ENCODE results near the gene CAAP1. TPM values are rescaled to one million over a fixed set of nuclear protein-coding genes. Genes with fewer than 3 reads are reported as not detected.
A peak's percentile ranks its signal among the peaks of the same experiment; 100 is the strongest.

CAAP1 gene
- total RNA-seq, 1 donor: 19.0 TPM

GRCh38 chr9:26809795-26810194 is 82.8 kb downstream of the CAAP1 start:
- TF ChIP-seq CTCF (IDR thresholded peaks at IDR 0.05; ENCODE audit: insufficient read depth, low read length): no peak
- H3K4me3 ChIP-seq (ENCODE audit: low read depth, low read length): no peak overlapping the region
- DNase-seq (ENCODE audit: low read depth): peak; percentile 92

GRCh38 chr9:26807161-26807560 is 85.4 kb downstream of the CAAP1 start:
- H3K4me3 ChIP-seq (ENCODE audit: low read depth, low read length): no peak overlapping the region
- no peak for DNase-seq (ENCODE audit: low read depth)
- no peak for TF ChIP-seq CTCF (IDR thresholded peaks at IDR 0.05; ENCODE audit: insufficient read depth, low read length)

GRCh38 chr9:26802921-26803320 is 89.7 kb downstream of the CAAP1 start:
- DNase-seq (ENCODE audit: low read depth): no peak
- no peak overlapping the region for H3K4me3 ChIP-seq (ENCODE audit: low read depth, low read length)
- no peak for TF ChIP-seq CTCF (IDR thresholded peaks at IDR 0.05; ENCODE audit: insufficient read depth, low read length)

- TF ChIP-seq CTCF (IDR thresholded peaks at IDR 0.05; ENCODE audit: insufficient read depth, low read length): no peak
- DNase-seq (ENCODE audit: low read depth): no peak
- no peak overlapping the region for H3K4me3 ChIP-seq (ENCODE audit: low read depth, low read length)
These were observed 90.8 kb downstream of the CAAP1 start for GRCh38 chr9:26801772-26802171.

- TF ChIP-seq CTCF (IDR thresholded peaks at IDR 0.05; ENCODE audit: insufficient read depth, low read length): no peak
- no peak for DNase-seq (ENCODE audit: low read depth)
These were observed 92.3 kb downstream of the CAAP1 start for GRCh38 chr9:26800322-26800721.

GRCh38 chr9:26791274-26791673 is 101.3 kb downstream of the CAAP1 start:
- DNase-seq (ENCODE audit: low read depth): no peak
- H3K4me3 ChIP-seq (ENCODE audit: low read depth, low read length): no peak overlapping the region
- no peak for TF ChIP-seq CTCF (IDR thresholded peaks at IDR 0.05; ENCODE audit: insufficient read depth, low read length)

More at GRCh38 chr9:26800322-26800721, 92.3 kb downstream of the CAAP1 start:
- H3K4me3 ChIP-seq (ENCODE audit: low read depth, low read length): no peak overlapping the region

Small RNA genes within 50 kb of the gene (small RNA-seq; reads per million reads assigned to genes)
- gene RF00322: not detected
- gene RN7SL100P: 0.19 reads per million

Other genes with a start within 250 kb of the CAAP1 start
- 35.2 and 51.0 TPM in 2 replicates for gene PLAA, start 54.4 kb upstream of the CAAP1 start, total RNA-seq (ENCODE audit: low replicate concordance)
- 19.2 and 21.4 TPM in 2 replicates for gene IFT74, start 63.6 kb upstream of the CAAP1 start, total RNA-seq (ENCODE audit: low replicate concordance)
- not detected in 2 replicates for gene LRRC19, start 112.9 kb upstream of the CAAP1 start, total RNA-seq (ENCODE audit: low replicate concordance)
- 1.7 and 3.8 TPM in 2 replicates for gene TEK, start 216.4 kb upstream of the CAAP1 start, total RNA-seq (ENCODE audit: low replicate concordance)

All from fibroblast of the aortic adventitia (primary cell).